HG03565 (cell line): Measurements from ENCODE around the gene FCRL1.

ENCODE experiments used
- ATAC-seq: cut with Tn5 transposase; IDR thresholded peaks from one replicate; pipeline ENCODE4 v1.9.1; 2021; ENCODE audit warnings: mild to moderate bottlenecking, moderate library complexity; ENCODE audit not compliant: unreplicated experiment

FCRL1 gene

GRCh38 chr1:157803851-157804250 lies 16.1 kb downstream of the FCRL1 start:
- no peak for ATAC-seq

- no peak for ATAC-seq
Measured at GRCh38 chr1:157799996-157800395, 19.9 kb downstream of the FCRL1 start.

GRCh38 chr1:157798211-157798610 lies 21.7 kb downstream of the FCRL1 start:
- ATAC-seq: no peak

GRCh38 chr1:157785248-157785647 lies 34.7 kb downstream of the FCRL1 start:
- no peak for ATAC-seq

- no peak for ATAC-seq
Measured at GRCh38 chr1:157784801-157785200, 35.1 kb downstream of the FCRL1 start.

- no peak for ATAC-seq
Measured at GRCh38 chr1:157782931-157783330, 37.0 kb downstream of the FCRL1 start.

GRCh38 chr1:157781048-157781447 lies 38.9 kb downstream of the FCRL1 start:
- ATAC-seq: peak; percentile 39

- peak; percentile 59 for ATAC-seq
Measured at GRCh38 chr1:157776971-157777391, 42.9 kb downstream of the FCRL1 start, which contains the start of gene FCRL2. TSS of gene FCRL2 (minus strand) at chr1:157777132. CDS start at chr1:157777073, 59 bp downstream.

- ATAC-seq: no peak
Measured at GRCh38 chr1:157775101-157775870, 44.6 kb downstream of the FCRL1 start.

GRCh38 chr1:157774412-157774811 lies 45.5 kb downstream of the FCRL1 start:
- no peak for ATAC-seq

- no peak for ATAC-seq
Measured at GRCh38 chr1:157773493-157774350, 46.2 kb downstream of the FCRL1 start.

- ATAC-seq: no peak
Measured at GRCh38 chr1:157771661-157772425, 48.1 kb downstream of the FCRL1 start.

- ATAC-seq: no peak
Measured at GRCh38 chr1:157770442-157771043, 49.4 kb downstream of the FCRL1 start.

- ATAC-seq: no peak
Measured at GRCh38 chr1:157766792-157767191, 53.1 kb downstream of the FCRL1 start.

GRCh38 chr1:157758018-157758417 lies 61.9 kb downstream of the FCRL1 start:
- ATAC-seq: no peak

- ATAC-seq: no peak
Measured at GRCh38 chr1:157753611-157754010, 66.3 kb downstream of the FCRL1 start.

GRCh38 chr1:157751283-157751682 lies 68.6 kb downstream of the FCRL1 start:
- ATAC-seq: no peak

GRCh38 chr1:157748262-157748817 lies 71.6 kb downstream of the FCRL1 start:
- ATAC-seq: no peak
